NCI-H1417 (cell line): Measurements from ENCODE around the gene PHF2.

Experiments used
- DNase-seq, 3 experiments: peaks; one replicate each; lab custom pipeline; 2025; lab: John Stamatoyannopoulos, UW

Gene PHF2

DNA sequence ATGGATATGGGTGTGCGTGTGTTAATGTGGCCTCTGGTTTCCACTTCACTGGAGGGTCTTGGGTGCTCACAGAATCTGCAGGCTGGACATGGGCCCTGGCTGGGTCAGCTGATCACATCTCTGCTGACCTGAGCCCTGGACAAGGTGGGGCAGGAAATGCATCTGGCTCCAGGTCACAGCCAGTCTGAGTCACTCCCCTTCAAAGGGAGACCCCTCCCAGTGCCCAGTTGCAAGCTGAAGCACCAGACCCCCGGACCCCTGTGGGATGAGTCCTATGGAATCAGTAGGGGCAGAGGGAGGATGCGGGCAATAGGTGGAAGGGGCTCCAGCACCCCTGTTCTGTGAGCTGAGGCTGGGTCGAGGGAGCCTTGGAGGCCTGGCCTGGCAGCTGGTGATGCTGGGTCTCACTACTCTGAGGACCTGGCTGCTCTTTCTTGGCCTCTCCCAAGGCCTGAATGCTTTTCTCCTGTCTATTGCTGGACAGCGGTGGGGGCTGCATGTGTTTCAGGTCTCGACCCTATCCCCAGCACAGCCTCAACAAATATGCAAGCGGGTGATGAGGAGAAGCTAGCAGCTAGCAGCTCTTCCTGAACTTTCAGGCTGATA is 54.5 kb downstream of the PHF2 start:
- no peak for DNase-seq

DNA sequence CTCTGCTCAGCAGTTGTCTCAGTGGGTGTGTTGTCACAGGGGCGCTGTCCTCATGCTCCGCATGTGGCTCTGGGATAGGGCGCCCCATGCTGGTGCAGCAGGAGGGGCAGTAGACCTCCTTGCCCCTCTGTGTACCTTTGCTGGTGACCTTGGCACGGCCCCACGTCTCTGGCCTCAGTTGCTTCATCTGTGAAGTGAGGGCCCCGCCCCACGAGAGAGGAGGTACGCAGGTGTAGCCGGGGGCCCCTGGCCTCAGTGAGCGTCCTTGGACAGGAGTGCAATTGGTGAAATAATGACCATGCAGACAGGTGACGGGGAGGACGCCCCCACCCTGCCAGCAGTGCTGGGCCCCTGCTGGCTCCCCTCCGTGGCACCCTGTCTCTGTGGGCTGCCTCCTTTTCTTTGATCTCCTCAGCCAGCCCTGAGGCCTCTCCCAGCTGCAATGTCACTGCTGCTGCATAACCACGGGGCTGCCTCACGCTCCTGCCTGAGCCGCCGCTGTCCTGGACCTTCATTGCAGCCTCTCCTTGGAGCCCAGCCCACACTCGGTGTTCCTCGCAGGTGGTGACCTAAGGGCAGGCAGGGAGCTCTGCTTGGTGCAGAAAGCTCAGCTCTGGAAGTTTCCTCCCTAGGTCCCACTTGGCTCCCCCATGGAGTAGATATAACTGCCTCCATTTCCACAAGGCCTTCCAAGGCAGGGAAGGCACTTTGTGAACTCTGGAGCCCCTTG is 57.3 kb downstream of the PHF2 start:
- DNase-seq, result no peak

DNA sequence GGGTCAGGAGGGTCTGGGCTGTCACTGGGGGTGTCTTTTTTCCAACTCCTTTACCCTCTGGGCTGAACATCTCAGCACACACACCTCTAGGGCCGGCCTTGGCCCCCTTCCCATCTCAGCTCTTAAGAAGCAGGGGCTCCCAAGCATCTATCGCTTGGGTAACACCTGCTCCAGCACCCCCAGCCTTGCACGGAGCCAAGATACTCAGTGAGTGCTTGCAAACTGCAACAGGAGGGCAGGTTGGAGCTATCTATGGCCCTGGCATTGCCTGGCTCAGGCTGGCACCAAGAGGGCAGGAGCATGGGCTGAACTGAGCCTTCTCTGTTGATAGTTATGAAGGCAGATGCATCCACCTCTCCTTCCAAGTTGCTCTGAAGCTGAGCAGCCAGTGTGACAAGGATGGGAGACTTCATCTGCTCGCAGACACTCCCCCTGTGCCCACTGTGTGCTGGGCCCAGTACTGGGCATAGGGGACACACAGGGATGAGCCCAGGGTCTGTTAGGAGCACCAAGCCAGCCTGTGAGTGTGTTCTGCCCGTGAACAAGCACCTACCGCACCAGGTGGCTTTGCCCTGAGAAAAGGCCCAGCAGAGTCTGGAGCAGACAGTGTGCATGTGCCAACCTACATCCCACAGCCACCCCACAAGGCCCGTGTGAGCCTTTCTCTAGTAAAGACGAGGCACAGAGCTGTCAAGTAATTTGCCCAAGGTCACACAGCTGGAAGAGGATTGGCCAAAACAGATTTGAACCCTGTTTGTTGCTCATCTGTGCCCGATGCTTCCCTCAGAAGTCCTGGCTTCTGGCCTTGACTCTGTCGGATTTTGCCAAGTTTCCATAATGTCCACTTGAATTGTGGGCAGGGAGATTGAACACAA is 58.2 kb downstream of the PHF2 start:
- no peak for DNase-seq

DNA sequence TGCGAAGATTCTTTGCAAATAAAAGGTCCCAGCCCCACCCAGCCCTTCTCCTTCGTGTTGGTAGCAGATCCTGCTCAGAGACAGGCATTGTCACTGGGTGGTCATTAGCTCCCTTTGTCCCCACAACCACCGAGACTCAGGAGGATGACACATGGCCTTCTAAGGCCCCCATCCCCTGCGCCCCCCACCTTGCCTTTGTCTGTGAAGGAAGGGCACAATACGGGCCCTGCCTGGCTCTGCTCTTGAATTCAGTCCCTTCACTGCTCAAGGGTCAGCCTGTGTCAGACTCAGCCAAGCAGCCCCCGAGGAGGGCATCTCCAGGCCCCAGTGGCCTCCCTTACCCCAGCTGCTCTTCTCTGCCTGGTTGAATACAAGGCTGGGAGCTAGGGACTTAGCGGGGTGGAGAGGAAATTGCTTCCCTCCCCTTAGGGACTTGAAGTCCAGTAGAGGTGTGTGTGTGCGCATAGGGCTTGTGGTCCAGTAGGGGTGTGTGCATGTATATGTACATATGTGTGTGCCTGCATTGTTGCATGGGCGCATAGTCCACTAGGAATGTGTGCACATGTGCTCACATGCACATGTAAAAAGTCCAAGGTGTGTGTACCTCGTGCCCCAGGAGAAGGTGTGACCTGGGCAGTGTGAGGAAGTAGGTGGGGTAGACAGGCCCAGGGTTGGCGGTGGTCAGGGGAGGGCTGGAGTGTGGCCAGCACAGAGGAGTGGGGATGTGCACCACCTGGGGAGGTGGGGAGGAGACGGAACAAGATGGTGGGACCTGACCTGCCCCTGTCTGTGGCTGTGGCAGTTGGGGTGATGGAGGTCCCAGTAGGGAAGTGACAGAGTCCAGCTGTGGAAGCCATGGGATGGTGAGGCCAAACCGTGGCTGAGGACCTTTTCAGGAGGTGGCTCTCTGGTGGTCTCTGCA is 59.1 kb downstream of the PHF2 start:
- no peak for DNase-seq

DNA sequence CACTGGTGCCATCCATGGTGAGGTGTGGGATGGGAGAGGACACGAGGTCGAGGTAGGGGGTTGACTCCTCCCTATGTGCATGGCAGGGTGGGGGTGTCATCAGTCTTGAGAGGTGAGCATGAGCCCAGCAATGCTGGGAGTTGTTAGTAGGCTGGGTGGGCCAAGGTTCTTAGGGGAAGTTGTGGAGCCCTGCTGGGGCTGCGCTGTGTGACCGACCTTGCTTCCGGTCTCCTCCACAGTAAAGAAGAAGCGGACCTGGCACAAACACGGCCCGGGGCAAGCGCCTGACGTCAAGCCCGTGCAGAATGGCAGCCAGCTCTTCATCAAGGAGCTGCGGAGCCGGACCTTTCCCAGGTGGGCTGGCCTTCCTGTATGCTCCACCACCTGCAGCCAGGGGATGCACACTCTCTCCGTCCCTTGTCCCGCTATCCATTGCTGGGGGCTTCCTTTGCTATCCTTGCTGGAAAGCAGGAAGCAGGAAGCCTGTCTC is 59.8 kb downstream of the PHF2 start:
- DNase-seq, result no peak

DNA sequence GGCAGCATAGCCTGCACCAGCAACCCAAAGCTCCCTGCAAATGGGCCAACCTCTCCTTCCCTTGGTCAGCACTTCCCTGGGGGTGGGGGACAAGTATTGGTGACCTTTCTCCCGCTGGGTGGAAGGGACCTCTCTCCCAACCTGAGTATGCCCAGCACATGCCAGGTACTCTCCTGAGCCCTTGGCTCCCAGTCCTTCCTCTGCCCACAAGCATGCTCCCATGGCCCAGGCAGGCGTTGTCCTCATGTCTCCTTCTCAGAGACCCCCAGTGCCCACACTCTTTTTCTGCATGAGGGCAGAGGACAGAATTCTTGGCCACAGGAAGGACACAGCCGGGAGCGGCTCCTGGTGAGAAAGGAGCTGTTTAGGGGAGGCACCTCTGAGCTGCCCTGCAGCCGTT is 60.3 kb downstream of the PHF2 start:
- no peak for DNase-seq

DNA sequence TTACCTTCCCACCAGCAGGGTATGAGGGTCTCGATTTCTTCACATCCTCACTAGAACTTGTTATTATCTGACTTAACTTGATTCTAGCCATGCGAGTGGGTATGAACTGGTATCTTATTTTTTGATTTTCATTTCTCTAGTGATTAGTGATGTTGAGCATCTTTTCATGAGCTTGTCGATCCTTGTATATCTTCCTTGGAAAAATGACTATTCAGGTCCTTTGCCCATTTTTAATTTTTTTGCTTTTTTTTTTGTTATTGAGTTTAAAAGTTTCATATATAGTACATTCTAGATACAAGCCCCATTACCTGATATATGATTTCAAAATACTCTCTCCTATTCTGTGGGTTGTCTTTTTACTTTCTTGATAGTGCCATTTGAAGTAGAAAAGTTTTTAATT is 61.5 kb downstream of the PHF2 start:
- DNase-seq, result no peak

DNA sequence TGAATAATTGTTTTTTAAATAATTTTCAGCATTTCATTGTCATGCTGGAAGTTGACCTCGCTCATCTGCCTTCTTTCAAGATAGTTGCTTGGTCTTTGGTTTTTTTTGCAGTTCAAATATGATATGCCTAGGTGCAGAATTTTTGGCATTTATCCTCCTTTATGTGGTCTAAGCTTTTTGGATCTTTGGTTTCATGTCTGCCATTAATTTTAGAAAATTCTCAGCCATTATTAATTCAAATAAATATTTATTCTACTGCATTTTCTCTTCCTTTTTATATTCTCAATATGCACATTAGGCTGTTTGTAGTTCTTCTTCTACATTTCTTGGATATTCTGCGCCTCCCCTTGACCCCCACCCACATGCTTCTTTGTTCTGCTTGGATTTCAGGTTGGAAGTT is 63.6 kb downstream of the PHF2 start:
- DNase-seq, result no peak

DNA sequence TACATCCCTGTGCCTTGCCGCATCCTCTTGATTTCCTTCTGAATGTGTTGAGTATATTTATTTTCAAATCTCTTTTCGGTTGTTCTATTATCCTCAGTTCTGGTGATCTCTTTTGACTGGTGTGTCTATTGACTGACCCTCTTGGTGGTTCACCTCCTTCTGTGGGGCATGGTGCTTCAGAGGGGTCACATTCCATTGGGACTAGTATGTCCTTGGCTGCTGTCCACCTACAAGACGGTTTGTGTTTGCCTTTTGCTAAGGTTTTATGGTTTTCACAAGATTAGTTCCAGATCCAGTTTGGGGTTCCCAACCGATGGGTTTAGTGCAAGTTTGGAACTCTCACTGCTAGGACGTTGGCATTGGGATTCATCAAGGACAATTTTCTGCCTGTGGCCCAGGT is 66.6 kb downstream of the PHF2 start:
- DNase-seq, result no peak

DNA sequence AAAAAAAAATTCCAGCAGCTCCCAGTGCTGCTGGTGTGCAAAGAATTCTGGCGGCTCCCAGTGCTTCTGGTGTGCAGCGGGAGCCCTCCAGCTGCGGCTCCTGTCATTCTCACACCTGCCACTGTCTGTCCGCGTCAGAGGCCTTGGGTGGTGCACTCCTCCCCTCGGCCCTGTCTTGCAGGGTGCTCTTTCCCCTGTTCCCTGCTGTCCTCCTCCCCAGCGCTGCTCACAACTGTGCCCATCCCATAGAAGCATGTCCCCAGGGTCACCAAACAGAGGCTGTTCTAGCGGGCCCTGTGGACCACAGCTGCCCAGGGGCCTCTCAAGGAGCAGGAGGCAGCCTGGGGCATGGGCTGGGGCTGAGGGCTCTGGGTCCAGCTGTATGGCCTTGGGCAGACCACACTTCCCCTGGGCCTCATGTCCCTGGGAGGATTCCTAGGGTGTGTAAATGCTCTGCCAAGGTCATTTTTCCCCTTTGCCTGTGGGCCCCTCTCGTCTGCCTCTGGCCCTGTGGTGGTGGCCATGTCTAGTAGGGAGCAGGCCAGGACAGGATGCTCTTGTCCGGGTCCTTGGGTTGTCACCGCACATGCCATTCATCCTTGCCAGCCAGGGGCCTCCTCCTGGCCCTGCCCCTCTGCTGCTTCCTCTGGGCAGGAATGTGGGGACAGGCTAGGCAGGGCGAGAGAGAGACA is 68.2 kb downstream of the PHF2 start:
- no peak for DNase-seq

DNA sequence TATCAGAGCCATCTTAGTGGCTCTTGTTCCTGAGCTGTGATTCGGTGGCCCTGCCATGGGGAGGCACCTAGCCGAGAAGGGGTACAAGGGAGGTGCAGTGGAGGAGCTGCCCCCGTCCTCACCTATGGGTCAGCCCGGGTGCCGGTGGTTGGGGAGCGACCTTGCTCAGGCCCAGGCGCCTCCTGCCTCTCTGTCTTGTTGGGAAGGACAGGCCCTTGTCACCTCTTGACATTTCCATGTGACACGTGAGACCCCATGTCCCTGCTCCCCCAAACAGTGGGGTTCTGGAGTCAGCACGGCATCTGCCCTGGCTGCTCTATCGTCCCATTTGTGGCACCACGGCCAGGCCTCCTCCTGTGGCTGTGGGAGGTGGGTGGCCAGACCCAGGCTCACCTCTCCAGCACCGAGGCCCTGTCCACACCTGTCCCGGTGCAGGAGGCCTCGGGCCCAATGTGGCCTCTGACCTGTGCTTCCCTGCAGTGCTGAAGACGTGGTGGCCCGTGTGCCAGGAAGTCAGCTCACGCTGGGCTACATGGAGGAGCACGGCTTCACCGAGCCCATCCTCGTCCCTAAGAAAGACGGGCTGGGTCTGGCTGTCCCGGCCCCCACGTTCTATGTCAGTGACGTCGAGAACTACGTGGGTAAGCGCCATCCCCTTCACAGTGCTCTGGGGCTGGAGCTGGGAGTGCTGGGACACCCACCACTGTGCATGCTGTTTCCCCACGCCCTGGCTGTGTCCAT is 68.9 kb downstream of the PHF2 start:
- no peak for DNase-seq

DNA sequence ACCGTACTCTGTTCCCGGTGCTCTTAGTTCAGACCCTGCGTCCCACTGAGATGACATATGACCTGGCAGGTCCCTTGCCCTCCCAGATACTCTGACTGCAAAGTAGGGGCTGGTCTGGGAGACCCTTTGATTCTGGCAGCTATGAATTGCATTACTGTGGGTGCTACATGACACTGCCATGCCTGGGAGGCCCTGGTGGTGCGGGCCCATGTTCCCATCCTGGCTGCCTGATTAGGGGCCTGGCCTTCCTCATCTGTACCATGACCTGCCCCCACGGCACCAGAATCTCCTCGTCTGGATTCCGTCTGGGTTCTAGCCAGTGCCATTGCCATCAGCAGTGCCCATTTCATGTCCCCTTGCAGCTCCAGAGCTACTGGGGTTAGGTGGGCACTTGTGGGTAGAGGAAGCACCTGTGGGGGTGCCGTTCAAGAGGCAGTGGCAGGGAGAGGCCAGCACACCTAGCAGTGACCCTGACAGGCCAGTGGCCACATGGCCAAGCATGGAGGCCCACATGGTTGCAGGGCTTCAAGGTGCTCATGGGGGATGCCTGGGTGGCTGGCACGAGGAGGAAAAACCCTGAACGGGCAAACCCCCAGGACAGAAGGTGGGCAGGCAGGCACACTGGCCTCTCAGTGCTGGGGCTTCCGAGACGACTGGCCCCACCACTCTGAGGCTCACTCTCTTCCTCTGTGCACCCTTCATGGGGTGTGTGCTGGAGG is 69.7 kb downstream of the PHF2 start:
- no peak for DNase-seq

DNA sequence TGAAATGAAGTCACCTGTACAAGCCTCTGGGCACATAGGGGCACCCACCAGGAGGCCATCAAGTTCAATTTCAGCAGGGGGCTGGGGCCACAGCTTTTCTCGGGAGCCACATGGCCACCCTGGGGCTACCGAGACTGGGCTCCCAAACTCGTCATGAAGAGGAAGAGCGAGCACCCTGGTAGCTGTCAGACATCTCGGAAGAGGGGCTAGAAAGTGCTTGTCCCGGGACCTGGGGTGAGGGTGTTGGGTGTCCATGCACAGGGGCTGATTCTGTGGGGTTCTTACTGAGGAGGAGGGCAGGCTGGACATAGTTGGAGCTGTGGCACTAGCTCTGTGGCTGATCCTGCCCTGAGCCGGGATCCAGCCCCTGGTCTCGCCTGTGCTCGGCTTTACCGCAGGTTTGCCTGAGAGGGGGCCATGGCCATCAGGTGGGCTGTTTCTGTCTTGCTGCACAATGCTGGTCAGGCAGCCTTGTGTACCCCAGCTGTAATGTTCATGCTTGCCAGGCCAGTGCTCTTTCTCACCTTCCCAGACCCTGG is 70.3 kb downstream of the PHF2 start:
- no peak for DNase-seq

DNA sequence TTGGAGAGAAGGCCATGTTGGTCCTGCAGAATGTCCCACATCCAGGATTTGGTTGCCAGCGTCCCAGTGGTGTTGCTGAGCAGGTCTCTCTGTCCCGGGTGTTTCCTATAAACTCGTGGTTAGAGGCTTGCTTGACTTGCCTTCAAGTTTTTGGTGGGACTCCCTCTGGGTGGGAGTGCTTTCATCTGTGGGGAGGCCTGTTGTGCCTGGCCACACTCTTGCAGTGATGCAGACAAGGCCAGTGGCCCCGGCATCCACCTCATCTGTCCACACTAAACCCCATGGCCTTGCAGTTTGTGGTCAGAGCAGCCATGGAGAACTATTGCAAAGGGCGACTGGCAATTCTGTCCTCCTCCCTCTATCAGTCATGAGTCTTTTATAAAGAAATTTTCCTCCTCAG is 71.8 kb downstream of the PHF2 start:
- DNase-seq, result no peak

DNA sequence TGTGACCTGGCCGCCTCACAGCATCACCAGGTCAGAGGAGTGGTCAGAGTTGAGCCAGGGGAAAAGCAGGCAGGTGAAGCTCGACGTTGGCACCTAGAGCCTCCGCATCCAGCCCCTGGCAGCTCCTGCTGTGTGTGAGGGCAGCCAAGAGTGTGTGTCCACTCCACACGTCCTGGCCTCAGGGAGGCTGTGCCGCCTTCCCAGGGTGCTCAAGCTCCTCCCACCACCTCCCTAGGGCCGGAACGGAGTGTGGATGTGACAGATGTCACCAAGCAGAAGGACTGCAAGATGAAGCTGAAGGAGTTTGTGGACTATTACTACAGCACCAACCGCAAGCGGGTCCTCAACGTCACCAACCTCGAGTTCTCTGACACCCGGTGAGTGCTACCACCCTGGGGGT is 72.5 kb downstream of the PHF2 start:
- DNase-seq, result no peak

DNA sequence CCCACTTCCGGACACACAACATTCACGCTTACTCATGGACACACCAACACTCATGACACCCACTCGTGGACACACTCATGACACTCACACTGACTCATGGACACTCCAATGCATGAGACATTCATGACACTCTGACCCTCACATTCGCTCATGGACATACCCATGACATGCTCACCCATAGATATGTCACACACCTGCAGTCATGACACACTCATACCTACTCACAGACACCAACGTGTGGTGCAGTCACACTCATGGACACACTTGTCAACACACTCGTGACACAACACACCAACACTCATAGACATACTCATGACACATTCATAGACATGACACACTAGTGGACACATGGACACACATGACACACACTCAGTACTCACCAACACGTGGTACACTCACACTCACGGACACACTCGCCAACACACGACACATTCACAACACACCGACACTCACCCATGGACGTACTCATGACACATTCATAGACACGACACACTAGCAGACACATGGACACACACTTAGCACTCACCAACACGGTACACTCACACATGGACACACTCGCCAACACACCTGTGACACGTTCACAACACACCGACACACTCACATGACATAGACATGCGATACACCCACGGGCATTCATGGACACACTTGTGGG is 73.4 kb downstream of the PHF2 start:
- DNase-seq, result no peak

DNA sequence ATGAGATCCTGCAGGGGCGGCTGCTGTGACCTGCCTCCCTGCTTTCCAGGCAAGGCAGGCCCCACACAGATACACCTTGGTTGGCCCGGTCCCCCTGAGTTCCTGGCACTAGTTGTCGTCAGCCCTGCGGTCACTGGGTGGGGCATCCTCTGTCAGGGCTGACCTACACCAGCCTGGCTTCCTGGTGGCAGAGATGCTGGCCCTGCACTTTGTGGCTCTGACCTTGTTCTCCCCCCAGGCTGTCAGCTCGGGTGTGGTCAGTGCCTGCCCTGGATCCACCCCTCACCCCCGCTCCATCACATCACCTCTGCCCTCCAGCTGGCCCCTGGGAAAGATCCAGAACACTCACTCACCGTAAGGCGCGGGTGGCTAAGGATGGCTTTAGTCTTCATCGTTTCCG is 74.1 kb downstream of the PHF2 start:
- DNase-seq, result no peak

DNA sequence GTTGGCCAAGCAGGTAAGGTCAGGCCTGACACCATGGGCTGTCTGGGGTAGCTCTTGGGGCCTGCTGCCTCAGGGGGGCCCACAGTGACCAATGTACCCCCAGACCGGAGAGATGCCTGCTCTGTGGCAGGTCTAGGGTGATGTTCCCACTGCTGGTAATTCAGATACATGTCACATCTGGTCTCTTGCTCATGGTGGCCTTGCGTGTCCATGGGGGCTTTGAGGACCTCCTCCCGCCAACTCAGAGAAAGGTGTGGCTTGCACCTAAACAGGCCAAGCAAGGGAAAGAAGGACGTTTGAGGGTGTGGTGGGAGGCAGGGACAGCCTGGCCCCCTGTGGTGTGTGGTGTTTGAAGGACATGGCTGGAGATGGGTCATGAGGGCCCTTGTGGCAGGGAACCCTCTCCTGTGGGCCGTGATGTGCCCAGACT is 75.2 kb downstream of the PHF2 start:
- no peak for DNase-seq
